Activated CD4-positive, alpha-beta memory T cell treated with anti-CD3 and anti-CD28 coated beads, Interleukin-2, amount 10 ng/mL, durations not matched to agents 7 days and 5 days (primary cell): ENCODE measurements around the gene RERG. TPM values are rescaled to one million over a fixed set of nuclear protein-coding genes. Genes with fewer than 3 reads are reported as not detected.

ENCODE experiments used
- CTCF ChIA-PET: fragments of 350-600 bp; sonication (Branson Sonifier 250); formaldehyde crosslinking; loops from one replicate; lab custom pipeline; 2021; ENCODE audit warnings: antibody characterized with exemption, inconsistent platforms; lab: Charles Lee
- POLR2A ChIA-PET: fragments of 350-600 bp; sonication (Branson Sonifier 250); formaldehyde crosslinking; loops from one replicate; lab custom pipeline; 2021; ENCODE audit warnings: antibody characterized with exemption; lab: Charles Lee
- DNase-seq: peaks from one replicate; pipeline ENCODE4 v3.0.0-alpha.2; 2020
- H3K27ac Mint-ChIP-seq: one replicate; pipeline ENCODE4 v1.8.0; 2021; ENCODE audit warnings: mild to moderate bottlenecking, mixed read lengths
- H3K27me3 Mint-ChIP-seq: one replicate; pipeline ENCODE4 v1.8.0; 2021; ENCODE audit warnings: mixed read lengths
- H3K36me3 Mint-ChIP-seq: one replicate; pipeline ENCODE4 v1.8.0; 2021; ENCODE audit warnings: low read depth, mixed read lengths
- H3K4me1 Mint-ChIP-seq: one replicate; pipeline ENCODE4 v1.8.0; 2021; ENCODE audit warnings: mixed read lengths
- H3K4me3 Mint-ChIP-seq: one replicate; pipeline ENCODE4 v1.8.0; 2021; ENCODE audit warnings: mild to moderate bottlenecking, mixed read lengths
- H3K9me3 Mint-ChIP-seq: one replicate; pipeline ENCODE4 v1.8.0; 2021; ENCODE audit warnings: mixed read lengths
- total RNA-seq, 2 experiments: library from RNA; stranded (reverse); gene quantifications; one replicate each; pipeline ENCODE4 v1.2.3, GENCODE V29; 2021

Gene RERG
- total RNA-seq, 2 experiments from 2014 or later = not detected

- ChIA-PET CTCF (interaction anchor here (2.1 kb wide), 1 partner anchor 16 kb away, joined by 6 read pairs; no protein-coding TSS in a partner anchor), POLR2A (no interaction called here)
- H3K4me3 Mint-ChIP-seq = no peak overlapping the region
- no peak for DNase-seq
- H3K4me1 Mint-ChIP-seq = no peaks in the 10 kb centered on the region
- peaks cover 16% of the 10 kb centered on the region for H3K27me3 Mint-ChIP-seq
- no peaks in the 10 kb centered on the region for H3K36me3 Mint-ChIP-seq
- H3K27ac Mint-ChIP-seq = no peak overlapping the region
- no peaks in the 10 kb centered on the region for H3K9me3 Mint-ChIP-seq
These were observed 50.1 kb downstream of the RERG start for GRCh38 chr12:15171012-15171655.

GRCh38 chr12:15168026-15168678, 53.1 kb downstream of the RERG start:
- no peak for DNase-seq

GRCh38 chr12:15165012-15165659, 56.1 kb downstream of the RERG start:
- peaks cover 5% of the 10 kb centered on the region for H3K27me3 Mint-ChIP-seq
- ChIA-PET POLR2A (no interaction called here), CTCF (no interaction called here)
- DNase-seq = no peak
- H3K4me3 Mint-ChIP-seq = no peak overlapping the region
- H3K9me3 Mint-ChIP-seq = no peaks in the 10 kb centered on the region
- no peaks in the 10 kb centered on the region for H3K36me3 Mint-ChIP-seq
- no peaks in the 10 kb centered on the region for H3K4me1 Mint-ChIP-seq
- H3K27ac Mint-ChIP-seq = no peak overlapping the region

More at GRCh38 chr12:15168026-15168678, 53.1 kb downstream of the RERG start:
- POLR2A ChIA-PET = no interaction called here
- Mint-ChIP-seq H3K27me3 (peaks cover 9% of the 10 kb centered on the region), H3K27ac (no peak overlapping the region), H3K9me3 (no peaks in the 10 kb centered on the region), H3K4me3 (no peak overlapping the region), H3K36me3 (no peaks in the 10 kb centered on the region), H3K4me1 (no peaks in the 10 kb centered on the region)
- CTCF ChIA-PET = no interaction called here

GRCh38 chr12:15163030-15163976, 57.9 kb downstream of the RERG start:
- H3K36me3 Mint-ChIP-seq = no peaks in the 10 kb centered on the region
- H3K27me3 Mint-ChIP-seq = peaks cover 5% of the 10 kb centered on the region
- H3K9me3 Mint-ChIP-seq = no peaks in the 10 kb centered on the region
- H3K4me3 Mint-ChIP-seq = no peak overlapping the region
- CTCF ChIA-PET = no interaction called here
- no peak overlapping the region for H3K27ac Mint-ChIP-seq
- POLR2A ChIA-PET = interaction anchor here (1.0 kb wide), 1 partner anchor 17 kb away, joined by 4 read pairs; no protein-coding TSS in a partner anchor
- DNase-seq = no peak
- H3K4me1 Mint-ChIP-seq = no peaks in the 10 kb centered on the region

GRCh38 chr12:15158083-15158482, 63.1 kb downstream of the RERG start:
- Mint-ChIP-seq H3K9me3 (no peaks in the 10 kb centered on the region), H3K4me1 (no peaks in the 10 kb centered on the region), H3K36me3 (no peaks in the 10 kb centered on the region), H3K4me3 (no peak overlapping the region), H3K27ac (no peak overlapping the region), H3K27me3 (peaks cover 2% of the 10 kb centered on the region)
- ChIA-PET POLR2A (no interaction called here), CTCF (no interaction called here)
- DNase-seq = no peak

- Mint-ChIP-seq H3K4me1 (no peaks in the 10 kb centered on the region), H3K9me3 (no peaks in the 10 kb centered on the region), H3K27me3 (peaks cover 2% of the 10 kb centered on the region), H3K27ac (no peak overlapping the region), H3K4me3 (no peak overlapping the region), H3K36me3 (no peaks in the 10 kb centered on the region)
- ChIA-PET POLR2A (no interaction called here), CTCF (no interaction called here)
- no peak for DNase-seq
These were observed 63.9 kb downstream of the RERG start for GRCh38 chr12:15157269-15157671.

GRCh38 chr12:15155271-15155670, 65.9 kb downstream of the RERG start:
- no peak for DNase-seq
- Mint-ChIP-seq H3K27me3 (peaks cover 4% of the 10 kb centered on the region), H3K4me1 (no peaks in the 10 kb centered on the region), H3K27ac (no peak overlapping the region), H3K9me3 (no peaks in the 10 kb centered on the region), H3K4me3 (no peak overlapping the region), H3K36me3 (no peaks in the 10 kb centered on the region)
- ChIA-PET POLR2A (no interaction called here), CTCF (interaction anchor here (1.0 to 2.3 kb wide), 2 partner anchors 17 to 65 kb away, joined by 3 to 6 read pairs; partner anchors contain the start of gene RERG)

GRCh38 chr12:15154103-15154502, 67.1 kb downstream of the RERG start:
- Mint-ChIP-seq H3K27me3 (peaks cover 4% of the 10 kb centered on the region), H3K9me3 (no peaks in the 10 kb centered on the region), H3K36me3 (no peaks in the 10 kb centered on the region), H3K4me1 (no peaks in the 10 kb centered on the region), H3K27ac (no peak overlapping the region), H3K4me3 (no peak overlapping the region)
- POLR2A ChIA-PET = no interaction called here
- no peak for DNase-seq
- CTCF ChIA-PET = interaction anchor here (1.3 to 2.3 kb wide), 2 partner anchors 18 to 67 kb away, joined by 4 to 6 read pairs; partner anchors contain the start of gene RERG

GRCh38 chr12:15152868-15153267, 68.3 kb downstream of the RERG start:
- POLR2A ChIA-PET = no interaction called here
- no peaks in the 10 kb centered on the region for H3K9me3 Mint-ChIP-seq

GRCh38 chr12:15152456-15152855, 68.8 kb downstream of the RERG start:
- Mint-ChIP-seq H3K4me1 (no peaks in the 10 kb centered on the region), H3K4me3 (no peak overlapping the region), H3K9me3 (no peaks in the 10 kb centered on the region), H3K27me3 (peaks cover 4% of the 10 kb centered on the region), H3K27ac (no peak overlapping the region), H3K36me3 (no peaks in the 10 kb centered on the region)
- CTCF ChIA-PET = no interaction called here
- no peak for DNase-seq
- POLR2A ChIA-PET = no interaction called here

More at GRCh38 chr12:15152868-15153267, 68.3 kb downstream of the RERG start:
- Mint-ChIP-seq H3K27ac (no peak overlapping the region), H3K4me3 (no peak overlapping the region), H3K36me3 (no peaks in the 10 kb centered on the region), H3K4me1 (no peaks in the 10 kb centered on the region), H3K27me3 (peaks cover 4% of the 10 kb centered on the region)
- CTCF ChIA-PET = no interaction called here
- no peak for DNase-seq

GRCh38 chr12:15151161-15152091, 69.8 kb downstream of the RERG start:
- DNase-seq = no peak
- Mint-ChIP-seq H3K4me3 (no peak overlapping the region), H3K27me3 (peaks cover 4% of the 10 kb centered on the region), H3K4me1 (no peaks in the 10 kb centered on the region), H3K27ac (no peak overlapping the region), H3K9me3 (no peaks in the 10 kb centered on the region), H3K36me3 (no peaks in the 10 kb centered on the region)
- POLR2A ChIA-PET = no interaction called here
- CTCF ChIA-PET = interaction anchor here (1.0 to 1.8 kb wide), 2 partner anchors 70 to 118 kb away, joined by 3 to 8 read pairs; partner anchors contain the start of gene RERG

GRCh38 chr12:15146585-15146984, 74.6 kb downstream of the RERG start:
- Mint-ChIP-seq H3K36me3 (no peaks in the 10 kb centered on the region), H3K4me3 (no peak overlapping the region), H3K27me3 (peaks cover 4% of the 10 kb centered on the region), H3K27ac (no peak overlapping the region), H3K9me3 (no peaks in the 10 kb centered on the region), H3K4me1 (no peaks in the 10 kb centered on the region)
- ChIA-PET POLR2A (interaction anchor here (1.4 kb wide), 1 partner anchor 17 kb away, joined by 4 read pairs; no protein-coding TSS in a partner anchor), CTCF (no interaction called here)
- DNase-seq = no peak
